ENCODE results near the gene DSC1. TPM values are rescaled to one million over a fixed set of nuclear protein-coding genes. Genes with fewer than 3 reads are reported as not detected.
"Not testable (repeated sequence)": the region's sequence is repeated elsewhere in the genome, so short reads cannot be mapped to it uniquely, and the experiment has no call there.

DSC1 gene
- total and polyA plus RNA-seq, 9 donors = 0.11 TPM; not detected in 8

GRCh38 chr18:31129398-31130115 lies 33.1 kb downstream of the DSC1 start:
- no peak overlapping the region for H3K27ac ChIP-seq
- H3K4me1 ChIP-seq (ENCODE audit: insufficient read depth) = no peaks in the 10 kb centered on the region
- 2 to 35% (median 8%) methylated on average over 1 of the region's 1 CpG for WGBS, 3 donors
- H3K9me3 ChIP-seq = no peaks in the 10 kb centered on the region
- H3K4me3 ChIP-seq = no peak overlapping the region
- H3K36me3 ChIP-seq = no peaks in the 10 kb centered on the region
- TF ChIP-seq, protein P1, sequence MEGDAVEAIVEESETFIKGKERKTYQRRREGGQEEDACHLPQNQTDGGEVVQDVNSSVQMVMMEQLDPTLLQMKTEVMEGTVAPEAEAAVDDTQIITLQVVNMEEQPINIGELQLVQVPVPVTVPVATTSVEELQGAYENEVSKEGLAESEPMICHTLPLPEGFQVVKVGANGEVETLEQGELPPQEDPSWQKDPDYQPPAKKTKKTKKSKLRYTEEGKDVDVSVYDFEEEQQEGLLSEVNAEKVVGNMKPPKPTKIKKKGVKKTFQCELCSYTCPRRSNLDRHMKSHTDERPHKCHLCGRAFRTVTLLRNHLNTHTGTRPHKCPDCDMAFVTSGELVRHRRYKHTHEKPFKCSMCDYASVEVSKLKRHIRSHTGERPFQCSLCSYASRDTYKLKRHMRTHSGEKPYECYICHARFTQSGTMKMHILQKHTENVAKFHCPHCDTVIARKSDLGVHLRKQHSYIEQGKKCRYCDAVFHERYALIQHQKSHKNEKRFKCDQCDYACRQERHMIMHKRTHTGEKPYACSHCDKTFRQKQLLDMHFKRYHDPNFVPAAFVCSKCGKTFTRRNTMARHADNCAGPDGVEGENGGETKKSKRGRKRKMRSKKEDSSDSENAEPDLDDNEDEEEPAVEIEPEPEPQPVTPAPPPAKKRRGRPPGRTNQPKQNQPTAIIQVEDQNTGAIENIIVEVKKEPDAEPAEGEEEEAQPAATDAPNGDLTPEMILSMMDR (IDR thresholded peaks at IDR 0.05) = no peak
- TF ChIP-seq POLR2A (IDR thresholded peaks at IDR 0.05) = no peak
- TF ChIP-seq EP300 (IDR thresholded peaks at IDR 0.05) = no peak
- no peak for DNase-seq
- intact Hi-C loops (cut with DNase I) = no loop called here
- no peaks in the 10 kb centered on the region for H3K27me3 ChIP-seq

DNA sequence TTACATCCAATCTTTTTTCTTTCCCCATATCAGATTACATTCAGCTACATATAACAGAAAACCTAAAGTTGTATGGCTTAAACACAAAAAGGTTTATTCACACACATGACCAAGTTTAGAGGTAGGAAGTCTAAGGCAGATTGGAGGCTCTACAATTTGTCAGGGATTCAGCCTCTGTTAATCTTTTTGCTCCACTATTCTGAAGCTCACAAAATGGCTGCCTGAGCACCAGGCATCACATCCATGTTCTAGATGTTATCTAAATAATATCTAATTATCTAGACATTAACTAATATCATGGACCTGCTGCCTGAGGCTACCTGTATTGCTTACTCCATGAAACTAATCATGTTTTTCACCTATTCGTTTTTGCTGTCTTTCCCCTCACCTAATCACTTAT lies 36.8 kb downstream of the DSC1 start:
- 79 to 94% (median 85%) methylated on average over 1 of the region's 1 CpG for WGBS, 3 donors
- no peak overlapping the region for H3K4me3 ChIP-seq

GRCh38 chr18:31123125-31123524 lies 39.5 kb downstream of the DSC1 start:
- 60 to 86% (median 80%) methylated on average over 2 of the region's 2 CpGs for WGBS, 3 donors

More for the DNA sequence above, 36.8 kb downstream of the DSC1 start:
- Histone ChIP-seq H3K27ac (no peak overlapping the region), H3K27me3 (no peaks in the 10 kb centered on the region), H3K4me1 (ENCODE audit: insufficient read depth) (no peaks in the 10 kb centered on the region), H3K36me3 (no peaks in the 10 kb centered on the region), H3K9me3 (no peaks in the 10 kb centered on the region)
- TF ChIP-seq POLR2A (IDR thresholded peaks at IDR 0.05) (no peak), EP300 (IDR thresholded peaks at IDR 0.05) (no peak)
- TF ChIP-seq, protein P1 (IDR thresholded peaks at IDR 0.05) = no peak
- DNase-seq = no peak
- intact Hi-C loops (cut with DNase I) = no loop called here

DNA sequence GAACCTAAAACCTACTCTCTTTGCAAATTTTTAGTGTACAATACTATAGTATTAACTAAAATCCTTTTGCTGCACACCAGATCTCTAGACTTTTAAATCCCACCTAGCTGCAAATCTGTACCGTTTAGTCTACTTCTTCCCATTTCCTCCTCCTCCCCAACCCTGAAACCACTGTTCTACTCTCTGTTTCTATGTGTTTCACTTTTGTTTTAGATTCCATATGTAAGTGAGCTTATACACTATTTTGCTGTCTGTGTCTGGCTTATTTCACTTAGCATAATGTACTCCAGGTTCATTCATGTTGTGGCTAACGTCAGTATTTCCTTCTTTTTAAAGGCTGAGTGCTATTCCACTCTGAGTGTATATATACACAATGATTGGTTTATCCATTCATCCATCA lies 42.1 kb downstream of the DSC1 start:
- no peak for DNase-seq
- Histone ChIP-seq H3K4me1 (ENCODE audit: insufficient read depth) (no peaks in the 10 kb centered on the region), H3K4me3 (no peak overlapping the region), H3K27me3 (no peaks in the 10 kb centered on the region), H3K36me3 (no peaks in the 10 kb centered on the region), H3K9me3 (no peaks in the 10 kb centered on the region), H3K27ac (no peak overlapping the region)
- WGBS, 3 donors = 66 to 74% (median 69%) methylated on average over 2 of the region's 2 CpGs
- TF ChIP-seq, protein P1 (IDR thresholded peaks at IDR 0.05) = no peak
- no peak for TF ChIP-seq EP300 (IDR thresholded peaks at IDR 0.05)
- no peak for TF ChIP-seq POLR2A (IDR thresholded peaks at IDR 0.05)
- intact Hi-C loops (cut with DNase I) = no loop called here

More at GRCh38 chr18:31123125-31123524, 39.5 kb downstream of the DSC1 start:
- H3K27me3 ChIP-seq; H3K4me1 ChIP-seq (ENCODE audit: insufficient read depth); DNase-seq; H3K36me3 ChIP-seq; H3K4me3 ChIP-seq; H3K27ac ChIP-seq; intact Hi-C loops (cut with DNase I); H3K9me3 ChIP-seq: not testable (repeated sequence)

- intact Hi-C loops (cut with DNase I) = no loop called here
- no peaks in the 10 kb centered on the region for H3K9me3 ChIP-seq
- H3K4me1 ChIP-seq (ENCODE audit: insufficient read depth) = no peaks in the 10 kb centered on the region
- TF ChIP-seq POLR2A (IDR thresholded peaks at IDR 0.05) (no peak), EP300 (IDR thresholded peaks at IDR 0.05) (no peak)
- TF ChIP-seq, protein P1 (IDR thresholded peaks at IDR 0.05) = no peak
- no peaks in the 10 kb centered on the region for H3K27me3 ChIP-seq
- H3K4me3 ChIP-seq = no peak overlapping the region
- no peak for DNase-seq
- H3K36me3 ChIP-seq = no peaks in the 10 kb centered on the region
- H3K27ac ChIP-seq = no peak overlapping the region
- WGBS, 3 donors = 56 to 64% (median 64%) methylated on average over 2 of the region's 2 CpGs
Observed at GRCh38 chr18:31116853-31117595, 45.6 kb downstream of the DSC1 start.
